ENCODE measurements around the gene ZNF593.

DNA sequence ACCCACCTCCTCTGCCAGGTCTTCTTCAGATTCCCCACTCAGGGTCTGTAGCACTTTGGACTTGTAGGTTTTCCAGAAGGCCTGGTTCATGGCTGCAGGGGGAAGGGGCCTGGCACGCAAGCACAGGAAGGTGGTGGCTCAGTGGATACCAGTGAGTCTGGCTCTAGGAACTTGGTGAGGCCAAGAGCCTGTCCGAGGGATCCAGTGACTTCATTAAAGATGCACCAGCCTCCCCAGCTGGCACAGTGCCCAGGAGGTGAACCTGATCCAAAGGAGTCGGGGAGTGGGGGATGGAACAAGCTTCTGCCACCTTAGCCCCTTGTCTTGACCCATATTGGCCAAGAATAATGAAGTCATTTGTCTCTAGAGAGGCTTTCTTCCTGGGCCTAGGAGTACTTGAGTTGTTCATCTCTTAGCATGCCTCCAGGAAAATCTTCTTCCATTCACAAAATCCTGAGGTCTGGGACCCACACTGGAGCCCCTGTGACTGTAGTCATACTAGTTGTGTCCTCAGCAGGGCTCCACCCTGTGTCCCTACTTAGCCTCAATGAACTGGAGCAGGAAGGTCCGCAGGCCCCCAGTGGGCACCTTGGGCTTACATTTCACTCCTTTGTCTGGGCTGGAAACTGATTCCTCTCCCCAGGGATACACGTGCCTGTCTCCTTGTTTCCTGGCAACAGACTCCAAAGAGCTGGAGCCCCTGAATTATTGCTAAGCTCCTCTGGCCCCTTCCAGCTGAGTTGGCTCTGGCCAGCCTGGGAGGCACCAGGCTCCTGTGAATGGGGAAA, 1.1 kb upstream of the ZNF593 start, which contains the start of gene C1orf232:
- TF ChIP-seq, protein P1, sequence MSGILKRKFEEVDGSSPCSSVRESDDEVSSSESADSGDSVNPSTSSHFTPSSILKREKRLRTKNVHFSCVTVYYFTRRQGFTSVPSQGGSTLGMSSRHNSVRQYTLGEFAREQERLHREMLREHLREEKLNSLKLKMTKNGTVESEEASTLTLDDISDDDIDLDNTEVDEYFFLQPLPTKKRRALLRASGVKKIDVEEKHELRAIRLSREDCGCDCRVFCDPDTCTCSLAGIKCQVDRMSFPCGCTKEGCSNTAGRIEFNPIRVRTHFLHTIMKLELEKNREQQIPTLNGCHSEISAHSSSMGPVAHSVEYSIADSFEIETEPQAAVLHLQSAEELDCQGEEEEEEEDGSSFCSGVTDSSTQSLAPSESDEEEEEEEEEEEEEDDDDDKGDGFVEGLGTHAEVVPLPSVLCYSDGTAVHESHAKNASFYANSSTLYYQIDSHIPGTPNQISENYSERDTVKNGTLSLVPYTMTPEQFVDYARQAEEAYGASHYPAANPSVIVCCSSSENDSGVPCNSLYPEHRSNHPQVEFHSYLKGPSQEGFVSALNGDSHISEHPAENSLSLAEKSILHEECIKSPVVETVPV (CRISPR knock-in tag; IDR thresholded peaks at IDR 0.05) = no peak
- TF ChIP-seq, protein P2, sequence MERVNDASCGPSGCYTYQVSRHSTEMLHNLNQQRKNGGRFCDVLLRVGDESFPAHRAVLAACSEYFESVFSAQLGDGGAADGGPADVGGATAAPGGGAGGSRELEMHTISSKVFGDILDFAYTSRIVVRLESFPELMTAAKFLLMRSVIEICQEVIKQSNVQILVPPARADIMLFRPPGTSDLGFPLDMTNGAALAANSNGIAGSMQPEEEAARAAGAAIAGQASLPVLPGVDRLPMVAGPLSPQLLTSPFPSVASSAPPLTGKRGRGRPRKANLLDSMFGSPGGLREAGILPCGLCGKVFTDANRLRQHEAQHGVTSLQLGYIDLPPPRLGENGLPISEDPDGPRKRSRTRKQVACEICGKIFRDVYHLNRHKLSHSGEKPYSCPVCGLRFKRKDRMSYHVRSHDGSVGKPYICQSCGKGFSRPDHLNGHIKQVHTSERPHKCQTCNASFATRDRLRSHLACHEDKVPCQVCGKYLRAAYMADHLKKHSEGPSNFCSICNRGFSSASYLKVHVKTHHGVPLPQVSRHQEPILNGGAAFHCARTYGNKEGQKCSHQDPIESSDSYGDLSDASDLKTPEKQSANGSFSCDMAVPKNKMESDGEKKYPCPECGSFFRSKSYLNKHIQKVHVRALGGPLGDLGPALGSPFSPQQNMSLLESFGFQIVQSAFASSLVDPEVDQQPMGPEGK (CRISPR knock-in tag; IDR thresholded peaks at IDR 0.05; ENCODE audit: borderline replicate concordance) = no peak
- no peak for TF ChIP-seq ZFP3 (CRISPR knock-in tag; IDR thresholded peaks at IDR 0.05)
- no peak for TF ChIP-seq ARNTL (CRISPR knock-in tag; IDR thresholded peaks at IDR 0.05; ENCODE audit: borderline replicate concordance, low read depth)
- no peak for TF ChIP-seq RARB (CRISPR knock-in tag; IDR thresholded peaks at IDR 0.05)
- no peak for TF ChIP-seq GLIS3 (CRISPR knock-in tag; IDR thresholded peaks at IDR 0.05)
- TF ChIP-seq TOX (CRISPR knock-in tag; IDR thresholded peaks at IDR 0.05; ENCODE audit: borderline replicate concordance) = no peak
- TF ChIP-seq SNAI2 (CRISPR knock-in tag; IDR thresholded peaks at IDR 0.05) = no peak
- no peak for TF ChIP-seq ISL1 (CRISPR knock-in tag; IDR thresholded peaks at IDR 0.05)
